ENCODE measurements around the gene MED29. TPM values are rescaled to one million over a fixed set of nuclear protein-coding genes. Genes with fewer than 3 reads are reported as not detected.

Gene MED29
- total RNA-seq, 1 experiment from 2014 or later: 42.9 TPM

GRCh38 chr19:39409208-39410016, 18.2 kb downstream of the MED29 start:
- Mint-ChIP-seq H3K36me3 (peaks cover 8% of the 10 kb centered on the region; the same call in 1 of the 2 replicates), H3K9me3 (no peaks in the 10 kb centered on the region), H3K4me1 (peaks cover 52% of the 10 kb centered on the region), H3K27me3 (ENCODE audit: low read depth) (no peaks in the 10 kb centered on the region), H3K27ac (peak overlapping the region; percentile 87), H3K4me3 (peak overlapping the region; percentile 99)
- no peak for ATAC-seq
- DNase-seq (ENCODE audit: low spot score): peak; percentile 96
- peak; percentile 16; the same call in 1 of the 2 replicates for TF ChIP-seq FOXP1 (CRISPR knock-in tag; IDR thresholded peaks at IDR 0.05; ENCODE audit: borderline replicate concordance)
- TF ChIP-seq CBFB (CRISPR knock-in tag; IDR thresholded peaks at IDR 0.05; ENCODE audit: low read depth): no peak
- no peak for TF ChIP-seq RELA (CRISPR knock-in tag; IDR thresholded peaks at IDR 0.05; ENCODE audit: borderline replicate concordance)
- TF ChIP-seq SP1 (CRISPR knock-in tag; conservative IDR thresholded peaks at IDR 0.05): peak; percentile 70
- TF ChIP-seq NR2C2 (CRISPR knock-in tag; IDR thresholded peaks at IDR 0.05): no peak
- no peak for TF ChIP-seq TEAD1 (CRISPR knock-in tag; IDR thresholded peaks at IDR 0.05)
- TF ChIP-seq GRHL2 (CRISPR knock-in tag; IDR thresholded peaks at IDR 0.05; ENCODE audit: insufficient replicate concordance, severe bottlenecking): no peak
- 0 out of 2 replicates have a peak, but pooled peaks have one; percentile 48 for TF ChIP-seq GABPB1 (CRISPR knock-in tag; IDR thresholded peaks at IDR 0.05)
- no peak for TF ChIP-seq TEAD4 (CRISPR knock-in tag; IDR thresholded peaks at IDR 0.05)
- no peak for TF ChIP-seq RORB (CRISPR knock-in tag; IDR thresholded peaks at IDR 0.05)
- TF ChIP-seq MAX (CRISPR knock-in tag; IDR thresholded peaks at IDR 0.05): no peak
- TF ChIP-seq NFATC4 (CRISPR knock-in tag; IDR thresholded peaks at IDR 0.05): no peak
- TF ChIP-seq PRRX2 (CRISPR knock-in tag; IDR thresholded peaks at IDR 0.05): no peak
- TF ChIP-seq ZNF416 (CRISPR knock-in tag; IDR thresholded peaks at IDR 0.05): no peak
- no peak for TF ChIP-seq ZNF396 (CRISPR knock-in tag; IDR thresholded peaks at IDR 0.05; ENCODE audit: borderline replicate concordance)
- TF ChIP-seq STAT6 (CRISPR knock-in tag; conservative IDR thresholded peaks at IDR 0.05; ENCODE audit: low read depth): no peak
- TF ChIP-seq ESRRA (CRISPR knock-in tag; IDR thresholded peaks at IDR 0.05; ENCODE audit: borderline replicate concordance): no peak
- no peak for TF ChIP-seq ZNF121 (CRISPR knock-in tag; IDR thresholded peaks at IDR 0.05)
- peak; percentile 92 for TF ChIP-seq CREM (CRISPR knock-in tag; IDR thresholded peaks at IDR 0.05)
- 0 out of 2 replicates have a peak, but pooled peaks have one; percentile 38 for TF ChIP-seq FOXK1 (CRISPR knock-in tag; IDR thresholded peaks at IDR 0.05)
- TF ChIP-seq ARID4B (CRISPR knock-in tag; IDR thresholded peaks at IDR 0.05; ENCODE audit: borderline replicate concordance): 0 out of 2 replicates have a peak, but pooled peaks have one; percentile 24
- TF ChIP-seq NR3C1 (CRISPR knock-in tag; conservative IDR thresholded peaks at IDR 0.05; ENCODE audit: low read depth): no peak
- no peak for TF ChIP-seq MXD4 (CRISPR knock-in tag; IDR thresholded peaks at IDR 0.05; ENCODE audit: borderline replicate concordance)
- no peak for TF ChIP-seq MYBL2 (CRISPR knock-in tag; IDR thresholded peaks at IDR 0.05)
- TF ChIP-seq JUN (CRISPR knock-in tag; IDR thresholded peaks at IDR 0.05): 0 out of 2 replicates have a peak, but pooled peaks have one; percentile 59
- no peak for TF ChIP-seq FOXP4 (CRISPR knock-in tag; IDR thresholded peaks at IDR 0.05)
- TF ChIP-seq ZNF263 (CRISPR knock-in tag; IDR thresholded peaks at IDR 0.05; ENCODE audit: low read depth): no peak
- no peak for TF ChIP-seq SOX15 (CRISPR knock-in tag; IDR thresholded peaks at IDR 0.05)
- POLR2A ChIA-PET: interaction anchor here (0.6 to 2.2 kb wide), 4 partner anchors 18 to 284 kb away, joined by 3 to 9 read pairs (median 6); partner anchors contain the start of genes MED29, PAF1, PAK4 and RPS16
- CTCF ChIA-PET: interaction anchor here (1.0 to 4.3 kb wide), 2 partner anchors 12 to 18 kb away, joined by 3 to 38 read pairs; partner anchors contain the start of genes MED29 and PAF1

Data from WTC11 (cell line).